Right lobe of liver (tissue), 6 donors: ENCODE results near the gene EVA1C. TPM values are rescaled to one million over a fixed set of nuclear protein-coding genes. Genes with fewer than 3 reads are reported as not detected.

Experiments
- ATAC-seq, 4 donors: fragments of 200-7000 bp; cut with Tn5 transposase; one replicate each; pipeline ENCODE4 v1.9.1; 2020; ENCODE audit warnings: mild to moderate bottlenecking in 4 of 4, moderate library complexity in 4 of 4
- DNase-seq, 3 donors: peaks; one replicate each; pipeline ENCODE4 v3.0.0-alpha.2; 2020
- H3K27ac ChIP-seq, 3 donors: fragments of 200-600 bp; one replicate each; pipeline ENCODE4 v1.8.0; 2022
- H3K27me3 ChIP-seq, 2 donors: fragments of 200-600 bp; one replicate each; pipeline ENCODE4 v1.8.0; 2022
- H3K36me3 ChIP-seq, 4 donors: fragments of 200-600 bp; sonication (generic) in 1 of 4; one replicate each; pipeline versions ENCODE4 v1.5.1 to v1.8.0; 2017 to 2022; ENCODE audit warnings: control low read depth in 1 of 4
- H3K4me1 ChIP-seq, 4 donors: fragments of 200-600 bp; sonication (generic) in 1 of 4; one replicate each; pipeline versions ENCODE4 v1.5.1 to v1.8.0; 2017 to 2022; ENCODE audit warnings: control low read depth in 1 of 4
- H3K4me3 ChIP-seq, 3 donors: fragments of 200-600 bp; one replicate each; pipeline ENCODE4 v1.8.0; 2022
- H3K9me3 ChIP-seq, 4 donors: fragments of 200-600 bp; sonication (generic) in 1 of 4; one replicate each; pipeline versions ENCODE4 v1.5.1 to v1.8.0; 2017 to 2022; ENCODE audit warnings: control low read depth in 1 of 4
- POLR2A ChIP-seq: fragments of 450-650 bp; IDR thresholded peaks from one replicate; pipeline ENCODE4 v1.6.1; 2017; ENCODE audit warnings: antibody characterized with exemption, mild to moderate bottlenecking
- WGBS: methylation state at CpG from one replicate; pipeline ENCODE4 v1.1.6; 2018; ENCODE audit warnings: low coverage, low lambda C conversion rate; ENCODE audit not compliant: insufficient coverage; ENCODE audit errors: missing lambda C conversion rate; 5-methylcytosine and 5-hydroxymethylcytosine counted together
- intact Hi-C, 2 donors: fragments of 100-400 bp; cut with DNase I; formaldehyde crosslinking; loops; one replicate each; pipeline versions ENCODE4 v1.11.2 to v1.14.1; 2022
- total RNA-seq, 6 experiments: library from RNA; depleted of rRNA in 2 of 6; stranded (reverse); fragments of >200 nt in 2 of 6; fragmentation: NEBNext Ultra II Directional in 3 of 6; extraction: Animal tissue kit (Norgen Biotek cat#: 25700) in 3 of 6; gene quantifications; one replicate each; pipeline versions ENCODE4 v1.1.0 to v1.2.4, GENCODE V29; 2016 to 2023
- TF ChIP-seq, protein P1 (sequence below), 4 donors: fragments of 200-600 bp in 3 of 4; fragments of 450-650 bp in 1 of 4; IDR thresholded peaks; one replicate each; pipeline versions ENCODE4 v1.5.1 to v1.8.0; 2016 to 2022; ENCODE audit warnings: antibody characterized with exemption in 4 of 4, mild to moderate bottlenecking in 2 of 4
- donor health status: DM: no; HTN: yes; CAD: no.
- donor health status: DM: no; HTN: no; CAD: no.
- donor health status: DM: no; HTN: no; CAD: no.
- donor health status: DM: no; HTN: yes; CAD: no.
- donor health status: DM: no; HTN: yes; CAD: no.

The EVA1C gene
- total RNA-seq, 6 experiments from 2014 or later = 2.4 to 5.9 (median 4.2) TPM

DNA sequence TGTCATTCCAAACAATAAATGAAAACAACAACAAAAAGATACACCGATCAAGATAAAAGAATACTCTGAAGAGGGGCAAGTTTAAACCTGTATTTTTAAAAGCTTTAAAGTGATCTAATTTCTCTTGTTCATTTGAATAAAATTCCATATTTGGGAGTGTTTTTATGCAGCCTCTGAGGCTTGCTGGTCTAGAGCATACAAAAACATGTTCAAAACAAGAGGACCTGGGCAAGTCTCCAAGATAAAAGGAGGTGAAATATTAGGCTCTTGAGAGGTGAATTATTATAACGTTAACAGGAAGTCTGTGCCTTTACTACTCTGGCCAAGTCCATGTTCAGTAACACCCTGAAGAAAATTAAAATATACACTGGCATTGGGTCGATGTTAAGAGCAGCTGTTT lies 39.8 kb upstream of the EVA1C start:
- Histone ChIP-seq H3K4me1 (no peaks in the 10 kb centered on the region), H3K27ac (no peak overlapping the region), H3K36me3 (peaks cover 0 to 48% (median 6%) of the 10 kb centered on the region in 4 donors), H3K27me3 (no peaks in the 10 kb centered on the region), H3K4me3 (no peak overlapping the region), H3K9me3 (no peaks in the 10 kb centered on the region)
- no peak for DNase-seq
- WGBS = 56% methylated on average over 3 of the region's 3 CpGs
- intact Hi-C loops = no loop called here
- ATAC-seq = no peak
- no peak for TF ChIP-seq POLR2A
- TF ChIP-seq, protein P1, sequence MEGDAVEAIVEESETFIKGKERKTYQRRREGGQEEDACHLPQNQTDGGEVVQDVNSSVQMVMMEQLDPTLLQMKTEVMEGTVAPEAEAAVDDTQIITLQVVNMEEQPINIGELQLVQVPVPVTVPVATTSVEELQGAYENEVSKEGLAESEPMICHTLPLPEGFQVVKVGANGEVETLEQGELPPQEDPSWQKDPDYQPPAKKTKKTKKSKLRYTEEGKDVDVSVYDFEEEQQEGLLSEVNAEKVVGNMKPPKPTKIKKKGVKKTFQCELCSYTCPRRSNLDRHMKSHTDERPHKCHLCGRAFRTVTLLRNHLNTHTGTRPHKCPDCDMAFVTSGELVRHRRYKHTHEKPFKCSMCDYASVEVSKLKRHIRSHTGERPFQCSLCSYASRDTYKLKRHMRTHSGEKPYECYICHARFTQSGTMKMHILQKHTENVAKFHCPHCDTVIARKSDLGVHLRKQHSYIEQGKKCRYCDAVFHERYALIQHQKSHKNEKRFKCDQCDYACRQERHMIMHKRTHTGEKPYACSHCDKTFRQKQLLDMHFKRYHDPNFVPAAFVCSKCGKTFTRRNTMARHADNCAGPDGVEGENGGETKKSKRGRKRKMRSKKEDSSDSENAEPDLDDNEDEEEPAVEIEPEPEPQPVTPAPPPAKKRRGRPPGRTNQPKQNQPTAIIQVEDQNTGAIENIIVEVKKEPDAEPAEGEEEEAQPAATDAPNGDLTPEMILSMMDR (IDR thresholded peaks at IDR 0.05) = no peak

DNA sequence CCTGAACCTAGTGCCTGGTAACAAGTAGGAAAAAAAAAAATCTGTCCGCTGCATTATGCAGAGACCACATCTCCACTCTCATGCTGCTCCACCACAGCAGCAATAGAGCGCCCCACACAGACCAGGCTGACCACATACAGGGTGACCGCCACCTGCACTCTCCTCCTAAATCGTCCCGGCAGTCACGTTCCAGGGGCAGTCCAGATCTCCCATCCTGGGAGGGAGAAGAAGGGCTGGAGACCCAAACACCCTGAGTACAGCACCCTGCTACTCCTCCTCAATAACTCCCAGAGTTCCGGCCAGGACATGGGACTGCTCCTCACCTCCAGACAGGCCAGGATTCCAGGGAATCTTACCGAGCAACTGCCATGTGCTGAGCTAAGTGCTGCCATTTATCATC lies 35.0 kb upstream of the EVA1C start:
- WGBS = 86% methylated on average over 1 of the region's 8 CpGs
- TF ChIP-seq, protein P1 (IDR thresholded peaks at IDR 0.05) = no peak
- no peak for TF ChIP-seq POLR2A
- Histone ChIP-seq H3K36me3 (peaks cover 0 to 44% (median 10%) of the 10 kb centered on the region in 4 donors), H3K27ac (no peak overlapping the region), H3K27me3 (no peaks in the 10 kb centered on the region), H3K9me3 (no peaks in the 10 kb centered on the region), H3K4me1 (no peaks in the 10 kb centered on the region), H3K4me3 (no peak overlapping the region)
- intact Hi-C loops = no loop called here
- ATAC-seq = no peak
- no peak for DNase-seq

DNA sequence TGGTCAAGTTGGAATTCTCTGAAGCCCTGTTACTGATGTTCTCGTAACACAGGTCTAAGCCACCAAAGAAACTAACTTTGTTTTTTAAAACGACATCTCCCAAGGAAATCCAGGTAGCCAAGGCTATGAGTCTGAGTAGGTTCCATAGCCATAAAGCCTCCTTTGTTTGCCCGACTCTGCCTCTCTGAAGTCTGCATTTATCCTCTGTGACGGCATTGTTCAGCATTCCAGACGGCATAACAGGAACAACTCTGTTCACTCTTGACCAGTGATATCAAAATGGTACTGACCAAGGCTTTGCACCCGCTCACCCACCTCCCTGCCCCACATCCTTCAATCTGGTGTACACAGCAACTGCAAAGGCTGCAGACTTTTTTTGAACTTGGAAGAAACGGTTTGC lies 34.5 kb upstream of the EVA1C start:
- no peaks in the 10 kb centered on the region for H3K4me1 ChIP-seq
- H3K4me3 ChIP-seq = no peak overlapping the region
- no peaks in the 10 kb centered on the region for H3K27me3 ChIP-seq
- H3K36me3 ChIP-seq = peaks cover 0 to 47% (median 13%) of the 10 kb centered on the region in 4 donors
- 86% methylated on average over 4 of the region's 7 CpGs for WGBS
- H3K27ac ChIP-seq = no peak overlapping the region
- no peak for DNase-seq
- ATAC-seq = no peak
- H3K9me3 ChIP-seq = no peaks in the 10 kb centered on the region
- TF ChIP-seq, protein P1 (IDR thresholded peaks at IDR 0.05) = no peak
- no peak for TF ChIP-seq POLR2A
- intact Hi-C loops = no loop called here

DNA sequence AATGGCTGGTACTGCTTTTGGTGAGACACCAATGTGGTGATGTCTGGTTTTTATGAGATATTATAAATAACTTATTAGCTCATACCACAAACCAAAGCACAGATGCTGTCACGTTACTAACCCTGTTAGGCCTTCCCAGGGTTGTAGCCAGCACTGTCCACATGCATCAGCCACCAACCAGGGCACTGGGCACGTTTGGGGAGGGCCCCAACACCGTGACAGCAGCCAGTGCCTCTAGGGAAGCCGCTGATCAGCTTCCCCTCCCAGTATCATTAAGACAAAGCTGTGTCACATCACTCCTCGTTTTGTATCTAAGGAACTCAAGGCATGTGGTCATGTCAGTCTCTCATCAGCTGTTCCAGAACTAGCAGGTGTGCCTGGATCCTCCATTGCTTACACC lies 33.5 kb upstream of the EVA1C start:
- 83% methylated on average over 1 of the region's 5 CpGs for WGBS
- no peak for DNase-seq
- no peaks in the 10 kb centered on the region for H3K9me3 ChIP-seq
- H3K4me3 ChIP-seq = no peak overlapping the region
- intact Hi-C loops = no loop called here
- no peak for ATAC-seq
- no peaks in the 10 kb centered on the region for H3K27me3 ChIP-seq
- H3K27ac ChIP-seq = no peak overlapping the region
- TF ChIP-seq, protein P1 (IDR thresholded peaks at IDR 0.05) = no peak
- TF ChIP-seq POLR2A = no peak
- H3K4me1 ChIP-seq = no peaks in the 10 kb centered on the region
- peaks cover 0 to 51% (median 20%) of the 10 kb centered on the region in 4 donors for H3K36me3 ChIP-seq

DNA sequence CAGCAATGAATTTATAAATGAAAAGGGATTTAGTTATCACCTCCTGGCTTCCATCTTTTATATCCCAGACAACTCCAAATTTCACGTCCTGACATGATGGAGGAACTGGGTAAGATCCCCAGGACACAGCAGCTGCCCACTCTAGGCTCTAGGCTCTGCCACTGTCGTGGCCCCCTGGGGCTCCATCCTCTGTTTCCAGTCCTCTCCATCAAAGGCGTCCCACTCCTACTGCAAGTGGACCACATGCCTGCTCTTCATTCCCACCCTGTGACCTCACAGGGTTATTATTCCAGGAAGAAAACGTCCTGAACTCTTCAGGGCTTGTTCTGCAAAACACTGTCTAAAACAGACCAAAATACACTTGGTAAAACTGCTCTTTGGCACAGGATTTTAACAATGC lies 31.6 kb upstream of the EVA1C start:
- intact Hi-C loops = no loop called here
- Histone ChIP-seq H3K4me3 (no peak overlapping the region), H3K4me1 (no peaks in the 10 kb centered on the region), H3K9me3 (no peaks in the 10 kb centered on the region), H3K36me3 (peaks cover 0 to 53% (median 22%) of the 10 kb centered on the region in 4 donors), H3K27me3 (no peaks in the 10 kb centered on the region), H3K27ac (no peak overlapping the region)
- ATAC-seq = no peak
- no peak for DNase-seq
- TF ChIP-seq, protein P1 (IDR thresholded peaks at IDR 0.05) = no peak
- no peak for TF ChIP-seq POLR2A
- 53% methylated on average over 2 of the region's 4 CpGs for WGBS
